Rectal smooth muscle tissue (tissue), 1 donor: ENCODE data around the gene CALML5.

Experiments used
- H3K27ac ChIP-seq: one replicate; pipeline ENCODE4 v1.7.0; 2013; ENCODE audit warnings: low read depth, low read length, inconsistent platforms
- H3K27me3 ChIP-seq: one replicate; pipeline ENCODE4 v1.7.0; 2013; ENCODE audit warnings: low read length; ENCODE audit not compliant: control insufficient read depth, insufficient read depth
- H3K36me3 ChIP-seq: one replicate; pipeline ENCODE4 v1.7.0; 2013; ENCODE audit warnings: low read length; ENCODE audit not compliant: control insufficient read depth, insufficient read depth
- H3K4me1 ChIP-seq: one replicate; pipeline ENCODE4 v1.7.0; 2013; ENCODE audit warnings: low read length; ENCODE audit not compliant: control insufficient read depth, insufficient read depth
- H3K4me3 ChIP-seq: one replicate; pipeline ENCODE4 v1.7.0; 2013; ENCODE audit warnings: low read length
- H3K9ac ChIP-seq: one replicate; pipeline ENCODE4 v1.7.0; 2013; ENCODE audit warnings: low read length

The CALML5 gene

DNA sequence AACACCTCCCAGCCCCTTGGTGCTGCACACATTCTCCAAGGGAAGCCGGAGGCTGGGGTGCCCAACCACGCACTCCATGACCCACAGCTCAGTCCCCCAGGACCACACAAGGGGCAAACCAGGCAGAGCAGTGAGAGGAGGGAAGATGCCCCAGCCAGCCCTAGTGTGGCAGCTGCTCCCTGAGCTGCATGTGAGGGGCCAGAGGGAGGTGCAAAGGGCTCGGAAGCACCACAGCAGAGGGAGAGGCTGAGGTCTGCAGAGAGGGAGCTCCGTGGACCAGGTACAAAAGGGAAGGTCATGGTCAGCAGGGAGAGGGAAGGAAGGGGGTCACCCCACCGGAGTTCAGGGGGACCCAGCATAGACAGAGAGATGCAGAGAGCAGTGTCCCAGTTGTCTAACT, 1.5 kb upstream of the CALML5 start:
- H3K9ac ChIP-seq = no peak overlapping the region
- no peak overlapping the region for H3K27ac ChIP-seq
- no peaks in the 10 kb centered on the region for H3K4me1 ChIP-seq
- H3K27me3 ChIP-seq = no peaks in the 10 kb centered on the region
- no peak overlapping the region for H3K4me3 ChIP-seq
- H3K36me3 ChIP-seq = no peaks in the 10 kb centered on the region

DNA sequence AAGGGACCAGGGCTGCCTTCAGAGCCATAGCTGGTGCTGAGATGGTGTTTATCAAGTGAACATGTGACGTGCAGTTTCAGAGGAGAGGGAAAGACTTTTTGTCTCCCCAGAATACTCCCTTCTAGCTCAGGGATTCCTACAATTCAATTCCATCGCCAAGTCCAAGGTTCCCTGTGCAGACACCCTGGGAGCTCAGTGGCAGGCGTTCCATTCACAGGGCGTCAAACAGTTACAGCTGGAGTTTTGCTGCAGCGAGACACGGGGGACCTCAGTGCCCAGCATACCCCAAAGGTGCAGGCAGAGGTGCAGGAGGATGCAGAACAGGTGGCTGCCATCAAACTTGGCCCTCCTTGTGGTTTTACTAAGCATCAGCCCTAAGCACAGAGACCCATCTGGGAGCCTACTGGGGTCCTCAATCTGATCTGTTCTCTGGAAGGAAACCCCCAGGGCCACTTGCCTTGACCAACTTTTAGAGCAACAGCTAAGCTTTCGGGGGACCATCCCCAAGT, 846 bp upstream of the CALML5 start:
- Histone ChIP-seq H3K27ac (no peak overlapping the region), H3K4me3 (no peak overlapping the region), H3K9ac (no peak overlapping the region), H3K27me3 (no peaks in the 10 kb centered on the region), H3K36me3 (no peaks in the 10 kb centered on the region), H3K4me1 (no peaks in the 10 kb centered on the region)

GRCh38 chr10:5498791-5499492, 428 bp downstream of the CALML5 start:
- H3K36me3 ChIP-seq = no peaks in the 10 kb centered on the region
- H3K27me3 ChIP-seq = no peaks in the 10 kb centered on the region
- no peaks in the 10 kb centered on the region for H3K4me1 ChIP-seq
- H3K9ac ChIP-seq = no peak overlapping the region
- H3K4me3 ChIP-seq = no peak overlapping the region
- no peak overlapping the region for H3K27ac ChIP-seq

- Histone ChIP-seq H3K36me3 (no peaks in the 10 kb centered on the region), H3K4me3 (no peak overlapping the region), H3K27ac (no peak overlapping the region), H3K27me3 (no peaks in the 10 kb centered on the region), H3K4me1 (no peaks in the 10 kb centered on the region), H3K9ac (no peak overlapping the region)
Measured at GRCh38 chr10:5497948-5498730, 1.2 kb downstream of the CALML5 start.

GRCh38 chr10:5497289-5497688, 2.1 kb downstream of the CALML5 start:
- no peak overlapping the region for H3K27ac ChIP-seq
- no peak overlapping the region for H3K9ac ChIP-seq
- no peak overlapping the region for H3K4me3 ChIP-seq
- no peaks in the 10 kb centered on the region for H3K4me1 ChIP-seq
- no peaks in the 10 kb centered on the region for H3K27me3 ChIP-seq
- no peaks in the 10 kb centered on the region for H3K36me3 ChIP-seq

DNA sequence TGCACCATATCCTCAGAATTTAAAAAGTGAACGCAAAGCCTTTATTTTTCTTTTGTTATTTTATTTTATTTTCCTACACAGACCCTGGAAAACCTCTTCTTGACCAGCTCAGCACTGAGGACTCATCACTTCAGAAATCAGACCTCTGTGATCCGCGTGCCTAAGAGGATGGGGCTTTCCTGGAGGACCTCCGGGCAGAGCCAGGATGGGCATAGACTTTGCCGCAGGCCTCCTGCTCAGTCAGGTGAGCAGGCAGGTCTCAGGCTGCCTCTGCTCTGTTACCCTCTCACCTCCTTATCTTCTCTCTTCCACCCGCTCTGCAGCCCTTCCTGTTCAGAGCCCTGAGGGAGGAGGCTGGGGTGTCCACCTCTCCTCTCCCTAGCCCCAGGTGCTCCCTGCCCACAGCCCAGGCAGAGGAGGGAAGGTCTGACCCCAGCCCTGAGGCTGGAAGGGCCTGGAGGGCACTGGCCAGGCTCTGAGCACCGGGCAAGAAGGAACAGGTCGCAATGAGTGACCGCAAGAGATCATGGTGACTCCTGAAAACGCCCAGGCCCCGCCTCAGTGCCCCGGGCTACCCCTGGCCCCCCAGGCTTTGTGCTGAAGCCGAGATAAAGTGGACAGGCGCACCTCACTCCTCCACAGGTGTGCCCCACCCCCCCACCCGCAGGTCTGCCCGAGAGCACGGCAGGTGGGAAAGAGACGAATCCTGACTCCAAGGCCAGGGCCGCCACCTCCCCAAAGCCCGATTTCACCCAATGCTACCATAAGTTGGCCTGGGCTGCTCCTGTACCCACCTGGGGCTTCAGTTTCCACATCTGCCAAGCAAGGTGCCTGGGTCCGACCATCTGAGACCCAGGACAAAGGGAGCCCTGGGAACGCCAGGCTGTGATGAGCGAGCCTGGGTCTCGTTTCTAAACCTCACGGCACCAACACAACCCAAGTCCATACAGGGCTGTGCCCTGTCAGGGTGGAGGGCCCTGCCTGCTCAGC, 2.8 kb downstream of the CALML5 start:
- no peak overlapping the region for H3K4me3 ChIP-seq
- no peaks in the 10 kb centered on the region for H3K4me1 ChIP-seq
- H3K36me3 ChIP-seq = no peaks in the 10 kb centered on the region

GRCh38 chr10:5494611-5495010, 4.8 kb downstream of the CALML5 start:
- no peak overlapping the region for H3K4me3 ChIP-seq
- no peak overlapping the region for H3K9ac ChIP-seq
- H3K27ac ChIP-seq = no peak overlapping the region
- H3K36me3 ChIP-seq = no peaks in the 10 kb centered on the region
- H3K27me3 ChIP-seq = no peaks in the 10 kb centered on the region
- no peaks in the 10 kb centered on the region for H3K4me1 ChIP-seq

More for the DNA sequence above, 2.8 kb downstream of the CALML5 start:
- H3K27me3 ChIP-seq = no peaks in the 10 kb centered on the region
- no peak overlapping the region for H3K27ac ChIP-seq
- H3K9ac ChIP-seq = no peak overlapping the region

GRCh38 chr10:5493691-5494090, 5.7 kb downstream of the CALML5 start:
- no peak overlapping the region for H3K27ac ChIP-seq
- no peaks in the 10 kb centered on the region for H3K4me1 ChIP-seq
- no peak overlapping the region for H3K9ac ChIP-seq

DNA sequence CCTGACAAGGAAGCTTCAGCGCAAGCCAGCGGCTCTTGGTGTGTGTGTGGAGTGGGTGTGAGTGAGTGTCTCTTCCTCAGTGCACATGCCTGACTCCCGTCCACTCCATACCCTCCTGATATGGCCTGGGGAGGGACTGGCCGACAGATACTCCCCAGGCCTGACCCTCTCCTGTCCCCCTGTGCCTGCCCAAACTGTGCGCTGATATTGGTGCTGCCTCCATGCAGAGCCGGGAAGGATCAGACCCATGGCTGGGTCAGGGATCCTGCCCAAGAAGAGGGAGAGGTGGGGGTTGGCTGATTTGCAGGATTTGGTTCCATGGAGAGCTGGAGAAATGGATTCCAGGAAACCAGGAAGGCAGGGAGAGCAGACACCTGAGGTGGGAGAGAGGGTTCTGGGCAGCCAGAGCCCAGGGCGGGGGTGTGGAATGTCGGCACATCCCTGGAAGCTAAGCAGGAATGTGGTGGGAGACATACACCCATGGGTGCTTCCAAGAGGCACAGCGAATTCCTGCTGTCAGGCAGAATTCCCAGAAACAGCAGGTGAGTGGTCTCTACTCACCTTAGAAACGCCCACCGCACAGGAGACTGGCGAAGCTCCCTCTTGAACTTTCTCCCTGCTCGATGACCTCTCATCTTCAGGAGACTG, 6.3 kb downstream of the CALML5 start:
- H3K27ac ChIP-seq = no peak overlapping the region
- no peaks in the 10 kb centered on the region for H3K4me1 ChIP-seq
- H3K36me3 ChIP-seq = no peaks in the 10 kb centered on the region
- no peak overlapping the region for H3K4me3 ChIP-seq
- no peak overlapping the region for H3K9ac ChIP-seq
- no peaks in the 10 kb centered on the region for H3K27me3 ChIP-seq

More at GRCh38 chr10:5493691-5494090, 5.7 kb downstream of the CALML5 start:
- Histone ChIP-seq H3K27me3 (no peaks in the 10 kb centered on the region), H3K4me3 (no peak overlapping the region), H3K36me3 (no peaks in the 10 kb centered on the region)

DNA sequence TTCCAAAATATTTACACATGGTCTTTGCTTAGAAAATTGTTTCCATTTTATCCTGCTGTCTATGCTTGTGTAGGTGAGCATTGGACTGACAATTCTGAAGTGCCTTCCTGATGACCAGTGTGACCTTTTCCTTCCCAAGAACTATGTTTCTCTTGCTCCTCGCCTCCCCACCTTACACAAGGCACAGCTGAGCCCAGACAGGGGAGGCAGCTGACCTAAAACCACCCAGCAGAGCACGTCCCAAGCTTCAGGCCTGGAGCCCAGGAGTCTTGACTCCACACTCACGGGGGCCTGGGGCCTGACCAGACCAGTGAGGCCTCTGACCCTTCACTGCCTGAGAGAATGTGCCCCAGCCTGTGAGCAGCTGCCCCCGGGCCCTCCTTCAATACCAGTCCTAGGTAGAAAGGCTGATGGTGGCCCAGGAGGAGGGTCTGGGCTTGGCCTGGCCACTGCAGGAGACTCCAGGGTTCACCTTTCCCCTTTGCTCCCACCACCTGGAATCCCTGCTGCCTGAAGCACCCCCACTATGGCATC, 7.0 kb downstream of the CALML5 start:
- Histone ChIP-seq H3K4me3 (no peak overlapping the region), H3K36me3 (no peaks in the 10 kb centered on the region), H3K9ac (no peak overlapping the region), H3K4me1 (no peaks in the 10 kb centered on the region), H3K27ac (no peak overlapping the region), H3K27me3 (no peaks in the 10 kb centered on the region)

DNA sequence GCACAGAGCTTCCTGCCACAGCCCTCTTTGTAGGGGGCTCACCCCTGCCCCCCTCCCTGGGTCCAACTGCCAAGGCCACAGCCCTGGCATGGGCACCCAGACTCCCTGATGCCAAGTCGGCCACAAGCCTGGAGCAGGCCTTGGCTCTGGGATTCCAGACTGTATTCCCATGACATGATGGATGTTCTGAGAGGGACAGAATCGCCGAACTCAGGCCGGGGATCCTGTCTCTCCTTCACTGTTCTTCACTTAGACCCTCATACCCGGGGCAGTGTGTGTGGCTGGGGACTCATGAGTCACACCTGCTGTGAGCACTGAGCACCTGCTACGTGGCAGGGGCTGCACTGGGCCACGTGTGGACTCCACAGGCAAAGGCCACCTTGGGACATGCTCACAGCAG, 7.9 kb downstream of the CALML5 start:
- H3K27me3 ChIP-seq = no peaks in the 10 kb centered on the region
- no peak overlapping the region for H3K27ac ChIP-seq
- no peaks in the 10 kb centered on the region for H3K36me3 ChIP-seq
- H3K9ac ChIP-seq = no peak overlapping the region
- H3K4me3 ChIP-seq = no peak overlapping the region
- no peaks in the 10 kb centered on the region for H3K4me1 ChIP-seq
